GM18520 (cell line): ENCODE results near the gene EFCC1.
"Not testable (repeated sequence)": the region's sequence is repeated elsewhere in the genome, so short reads cannot be mapped to it uniquely, and the experiment has no call there.

Experiments
- ATAC-seq: cut with Tn5 transposase; IDR thresholded peaks from one replicate; pipeline ENCODE4 v1.9.1; 2021; ENCODE audit not compliant: unreplicated experiment

EFCC1 gene

DNA sequence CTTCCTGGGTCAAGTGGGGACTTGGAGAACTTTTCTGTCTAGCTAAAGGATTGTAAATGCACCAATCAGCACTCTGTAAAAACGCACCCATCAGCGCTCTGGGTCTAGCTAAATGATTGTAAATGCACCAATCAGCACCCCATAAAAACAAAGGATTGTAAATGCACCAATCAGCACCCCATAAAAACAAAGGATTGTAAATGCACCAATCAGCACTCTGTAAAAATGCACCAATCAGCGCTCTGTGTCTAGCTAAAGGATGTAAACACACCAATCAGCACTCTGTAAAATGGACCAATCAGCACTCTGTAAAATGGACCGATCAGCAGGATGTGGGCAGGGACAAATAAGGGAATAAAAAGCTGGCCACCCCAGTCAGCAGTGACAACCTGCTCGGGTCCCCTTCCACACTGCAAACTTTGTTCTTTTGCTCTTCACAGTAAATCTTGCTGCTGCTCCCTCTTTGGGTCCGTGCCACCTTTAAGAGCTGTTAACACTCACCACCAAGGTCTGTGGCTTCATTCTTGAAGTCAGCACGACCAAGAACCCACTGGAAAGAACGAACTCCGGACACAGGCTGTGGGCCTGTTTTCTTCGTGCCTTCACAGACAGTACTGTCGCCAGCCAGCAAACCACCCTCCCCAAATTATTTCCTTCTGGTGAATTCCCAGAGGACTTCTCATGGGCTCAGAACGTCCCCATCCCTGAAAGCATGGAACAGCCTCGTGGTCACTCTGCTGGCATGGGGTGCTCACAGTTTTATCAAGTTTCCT is 68.4 kb downstream of the EFCC1 start:
- ATAC-seq = not testable (repeated sequence)

DNA sequence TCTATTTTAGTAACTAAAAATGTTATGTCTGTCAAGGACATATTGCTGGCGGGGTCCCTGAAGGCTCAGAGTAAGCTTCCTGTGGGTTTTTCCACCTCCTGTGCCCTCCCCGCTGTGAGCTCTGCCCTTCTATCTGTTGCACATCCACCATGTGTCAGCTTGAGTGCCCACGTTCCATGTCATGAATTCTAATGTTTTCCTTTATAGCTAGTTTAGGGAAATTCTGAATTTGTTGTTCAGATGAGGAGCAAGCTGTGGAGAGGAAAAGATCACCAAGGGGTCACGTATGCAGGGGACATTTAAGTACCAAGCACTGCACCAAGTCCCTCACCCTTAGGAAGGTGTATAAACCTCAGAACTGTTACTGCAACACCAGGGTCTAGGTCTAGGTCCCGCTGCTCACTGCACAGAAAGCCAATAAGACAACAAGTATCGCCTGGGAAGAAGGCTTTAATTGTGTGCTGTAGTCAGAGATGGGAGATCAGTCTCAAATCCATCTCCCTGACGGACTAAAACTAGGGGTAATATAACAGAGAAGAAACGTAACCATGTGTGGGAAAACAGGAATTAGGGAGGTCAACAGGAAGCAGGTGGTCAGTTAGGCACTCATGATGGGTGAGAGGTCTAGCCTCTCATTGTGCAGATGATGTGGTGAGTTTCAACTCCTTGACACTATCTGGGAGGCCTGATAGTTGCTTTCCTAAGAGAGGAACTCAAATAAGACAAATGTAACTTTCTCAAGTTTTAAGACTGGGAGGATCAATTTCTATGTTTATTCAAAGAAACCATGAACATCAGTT is 69.2 kb downstream of the EFCC1 start:
- no peak for ATAC-seq

DNA sequence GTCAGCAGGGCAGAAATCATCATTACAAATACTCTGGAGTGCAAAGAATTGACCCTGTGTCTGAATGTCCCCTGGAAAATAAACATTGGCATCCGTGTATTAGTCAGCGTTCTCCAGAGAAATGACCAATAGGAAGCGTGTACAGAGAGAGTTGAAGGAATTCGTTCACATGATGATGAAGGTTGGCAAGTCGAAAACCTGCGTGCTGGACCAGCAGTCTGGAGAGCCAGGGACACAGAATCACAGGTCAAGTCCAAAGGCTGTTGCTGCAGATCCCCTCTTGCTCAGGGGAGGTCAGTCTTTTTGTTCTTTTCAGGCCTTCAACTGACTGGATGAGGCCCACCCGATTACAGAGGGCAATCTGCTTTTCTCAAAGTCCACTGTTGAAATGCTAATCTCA is 76.1 kb downstream of the EFCC1 start:
- no peak for ATAC-seq

- no peak for ATAC-seq
Observed at GRCh38 chr3:129078510-129078909, 77.4 kb downstream of the EFCC1 start.

- ATAC-seq = no peak
Observed at GRCh38 chr3:129081503-129081902, 80.4 kb downstream of the EFCC1 start.

DNA sequence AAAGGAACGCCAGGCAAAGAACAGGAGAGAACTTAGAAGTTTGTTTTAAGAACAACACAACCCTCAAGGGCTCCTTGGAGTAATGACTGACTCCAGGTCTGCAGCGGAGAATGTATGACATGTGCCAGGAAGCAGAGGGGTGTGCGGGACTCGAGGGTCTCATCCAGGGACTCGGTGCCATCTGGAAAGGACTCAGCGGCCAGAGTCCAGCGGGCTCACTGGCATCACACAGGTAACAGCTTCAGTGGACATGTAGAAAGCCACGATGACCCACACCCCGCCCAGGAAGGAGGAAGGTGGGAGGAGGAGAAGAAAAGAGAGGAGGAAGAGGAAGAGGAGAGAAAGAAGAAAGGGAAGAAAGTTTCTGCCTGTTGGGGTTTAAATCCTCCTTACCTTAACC is 80.9 kb downstream of the EFCC1 start:
- no peak for ATAC-seq

DNA sequence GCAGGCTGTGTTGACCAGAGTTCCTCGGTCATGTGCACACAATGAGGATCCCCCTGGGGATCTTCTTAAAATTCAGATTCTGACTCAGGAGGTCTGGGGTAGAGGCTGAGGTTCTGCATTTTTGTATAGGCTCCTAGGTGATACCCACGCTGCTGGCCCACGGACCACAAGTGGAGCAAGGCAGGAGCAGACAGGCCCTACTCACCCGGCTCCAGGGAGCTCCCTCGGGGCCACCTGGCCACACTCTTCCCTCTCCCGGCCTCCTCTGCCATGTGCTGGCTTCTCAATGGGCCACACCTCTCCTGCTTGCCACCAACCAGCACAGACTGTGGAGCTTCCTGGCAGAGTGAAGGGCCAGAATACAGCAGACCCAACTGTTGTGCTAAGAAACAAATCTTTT is 83.4 kb downstream of the EFCC1 start:
- no peak for ATAC-seq

- ATAC-seq = no peak
Observed at GRCh38 chr3:129085165-129085715, 84.1 kb downstream of the EFCC1 start.

DNA sequence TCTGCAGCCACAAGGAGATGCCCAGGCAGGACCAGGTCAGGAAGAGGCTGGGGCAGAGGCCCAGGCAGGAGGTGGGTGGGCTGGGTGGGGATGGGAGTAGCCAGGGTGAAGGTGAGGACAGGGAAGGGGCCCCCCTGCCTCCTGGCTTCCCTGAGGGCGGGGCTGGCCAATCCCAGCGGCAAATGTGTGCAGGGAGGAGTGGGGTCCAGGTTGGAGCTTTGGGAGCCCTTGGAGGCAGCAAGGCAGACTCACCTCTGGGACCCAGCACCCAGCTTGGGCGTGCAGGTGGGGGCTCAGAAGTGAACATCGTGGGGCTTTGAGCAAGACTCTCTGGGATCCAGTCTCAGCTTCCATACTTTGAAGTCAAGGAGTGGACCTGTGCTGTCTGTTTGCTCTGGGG is 84.7 kb downstream of the EFCC1 start:
- ATAC-seq = no peak

DNA sequence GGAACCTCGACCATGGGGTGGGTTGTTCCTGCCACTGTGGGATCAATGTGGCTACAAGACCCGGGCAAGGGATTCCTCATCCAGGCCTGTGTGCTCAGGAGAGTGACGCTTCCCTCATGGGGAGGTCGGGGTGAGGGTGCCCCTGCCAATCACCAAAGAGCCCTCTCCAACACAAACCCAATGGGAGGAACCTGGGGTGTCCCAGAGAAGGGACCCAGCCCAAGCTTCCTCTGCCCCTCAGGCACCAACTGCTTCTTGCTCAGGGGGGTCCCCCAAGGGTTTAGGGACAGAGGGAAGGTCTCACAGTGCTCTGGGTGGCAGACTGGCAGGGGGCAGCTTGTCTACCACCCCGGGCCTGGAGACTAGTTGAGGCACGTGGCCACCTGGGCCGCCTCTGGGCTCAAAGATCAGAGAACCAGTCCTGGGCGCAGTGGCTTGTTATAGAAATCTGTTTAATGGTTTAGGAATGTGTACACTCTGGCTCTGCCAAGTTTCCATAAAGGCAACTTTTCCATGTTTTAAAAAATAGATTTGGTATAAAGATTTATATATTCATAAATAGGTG is 86.1 kb downstream of the EFCC1 start:
- ATAC-seq = no peak

- ATAC-seq = not testable (repeated sequence)
Observed at GRCh38 chr3:129087904-129088303, 86.8 kb downstream of the EFCC1 start.

GRCh38 chr3:129088312-129088711 is 87.2 kb downstream of the EFCC1 start:
- ATAC-seq = not testable (repeated sequence)
